Measurements from ENCODE around the gene DVL1. TPM values are rescaled to one million over a fixed set of nuclear protein-coding genes. Genes with fewer than 3 reads are reported as not detected.

Gene DVL1
- total and polyA plus RNA-seq, 9 of the 15 experiments (the other 6 are each of a cell fraction or from before 2014, with no cell fraction given), result 0.62 to 135 (median 24.3) TPM

GRCh38 chr1:1358433-1359271 lies 9.4 kb upstream of the DVL1 start, which contains the start of gene MXRA8 (continued):
- no peak for TF ChIP-seq E2F8 (IDR thresholded peaks at IDR 0.05; ENCODE audit: low read depth, partially characterized antibody)
- no peak for TF ChIP-seq MEF2A (IDR thresholded peaks at IDR 0.05; ENCODE audit: control insufficient read depth, low read depth, low read length)
- no peak for TF ChIP-seq CGGBP1 (CRISPR knock-in tag; IDR thresholded peaks at IDR 0.05)
- peak; percentile 96 for TF ChIP-seq RAD51 (IDR thresholded peaks at IDR 0.05; ENCODE audit: borderline replicate concordance, low read depth)
- TF ChIP-seq CHAMP1 (IDR thresholded peaks at IDR 0.05), result no peak
- TF ChIP-seq VEZF1 (CRISPR knock-in tag; IDR thresholded peaks at IDR 0.05), result peak; percentile 90
- TF ChIP-seq ZNF780A (CRISPR knock-in tag; IDR thresholded peaks at IDR 0.05), result no peak
- no peak for TF ChIP-seq ZNF347 (CRISPR knock-in tag; IDR thresholded peaks at IDR 0.05; ENCODE audit: low read depth)
- TF ChIP-seq SIX5 (IDR thresholded peaks at IDR 0.05; ENCODE audit: borderline replicate concordance in 1 of 2, insufficient read depth in 1 of 2, low read depth in 1 of 2, low read length in 2 of 2), result no peak
- TF ChIP-seq E4F1 (CRISPR knock-in tag; IDR thresholded peaks at IDR 0.05; ENCODE audit: borderline replicate concordance), result no peak
- TF ChIP-seq POLR3G (IDR thresholded peaks at IDR 0.05; ENCODE audit: extremely low read depth, insufficient read length, insufficient replicate concordance), result no peak
- TF ChIP-seq ESRRA (IDR thresholded peaks at IDR 0.05; ENCODE audit: borderline replicate concordance, low read depth), result peak; percentile 75
